ENCODE measurements around the gene CHP1. TPM values are rescaled to one million over a fixed set of nuclear protein-coding genes. Genes with fewer than 3 reads are reported as not detected.
A peak's percentile ranks its signal among the peaks of the same experiment; 100 is the strongest.

Gene CHP1
- total and polyA plus RNA-seq, 9 of the 15 experiments (the other 6 are each of a cell fraction or from before 2014, with no cell fraction given), result 31.7 to 83.4 (median 67.6) TPM

- no peak for TF ChIP-seq KLF13 (tag; IDR thresholded peaks at IDR 0.05; ENCODE audit: borderline replicate concordance, low read depth)
- TF ChIP-seq THAP12 (CRISPR knock-in tag; IDR thresholded peaks at IDR 0.05), result no peak
- TF ChIP-seq GATAD2A (IDR thresholded peaks at IDR 0.05), result no peak
- 0 out of 2 replicates have a peak, but pooled peaks have one; percentile 10 for TF ChIP-seq RAD51 (IDR thresholded peaks at IDR 0.05; ENCODE audit: borderline replicate concordance, low read depth)
- TF ChIP-seq CREM (IDR thresholded peaks at IDR 0.05; ENCODE audit: low read depth), result no peak
- TF ChIP-seq BMI1 (IDR thresholded peaks at IDR 0.05; ENCODE audit: low read length), result no peak
- no peak for TF ChIP-seq POLR2H (tag; IDR thresholded peaks at IDR 0.05; ENCODE audit: low read depth)
- no peak for TF ChIP-seq ATF3 (IDR thresholded peaks at IDR 0.05)
- TF ChIP-seq ATF3 (CRISPR knock-in tag; conservative IDR thresholded peaks at IDR 0.05), result no peak
- TF ChIP-seq CBX2 (IDR thresholded peaks at IDR 0.05; ENCODE audit: insufficient read depth, low read length, poor library complexity, severe bottlenecking), result no peak
- no peak for TF ChIP-seq CHD4 (IDR thresholded peaks at IDR 0.05; ENCODE audit: insufficient read depth, insufficient replicate concordance, low read depth, low read length, poor library complexity, severe bottlenecking)
- TF ChIP-seq CBFA2T2 (conservative IDR thresholded peaks at IDR 0.05), result no peak
- TF ChIP-seq KDM5B (IDR thresholded peaks at IDR 0.05; ENCODE audit: insufficient replicate concordance, low read depth, low read length), result no peak
- TF ChIP-seq POLR2AphosphoS5 (IDR thresholded peaks at IDR 0.05; ENCODE audit: control insufficient read depth, insufficient read depth, low read depth, low read length), result no peak
- no peak for TF ChIP-seq GTF3C2 (IDR thresholded peaks at IDR 0.05; ENCODE audit: borderline replicate concordance, extremely low read depth, insufficient read length)
- TF ChIP-seq SMARCE1 (IDR thresholded peaks at IDR 0.05), result peak; percentile 34; the same call in 1 of the 2 replicates
- TF ChIP-seq SOX6 (IDR thresholded peaks at IDR 0.05), result peak; percentile 82; the same call in 1 of the 2 replicates
- no peak for TF ChIP-seq ZNF507 (tag; conservative IDR thresholded peaks at IDR 0.05)
- TF ChIP-seq ZNF311 (CRISPR knock-in tag; IDR thresholded peaks at IDR 0.05), result no peak
- TF ChIP-seq BDP1 (IDR thresholded peaks at IDR 0.05; ENCODE audit: insufficient read depth, insufficient read length), result no peak
Measured at GRCh38 chr15:41276831-41277230, 45.8 kb downstream of the CHP1 start (continued).

All from K562 (cell line).